HG03558 (cell line): ENCODE measurements around the gene EZH2.

Experiments used
- ATAC-seq: cut with Tn5 transposase; IDR thresholded peaks from one replicate; pipeline ENCODE4 v1.9.1; 2021; ENCODE audit warnings: moderate number of reproducible peaks; ENCODE audit not compliant: unreplicated experiment; ENCODE audit errors: extremely low read depth

Gene EZH2

DNA sequence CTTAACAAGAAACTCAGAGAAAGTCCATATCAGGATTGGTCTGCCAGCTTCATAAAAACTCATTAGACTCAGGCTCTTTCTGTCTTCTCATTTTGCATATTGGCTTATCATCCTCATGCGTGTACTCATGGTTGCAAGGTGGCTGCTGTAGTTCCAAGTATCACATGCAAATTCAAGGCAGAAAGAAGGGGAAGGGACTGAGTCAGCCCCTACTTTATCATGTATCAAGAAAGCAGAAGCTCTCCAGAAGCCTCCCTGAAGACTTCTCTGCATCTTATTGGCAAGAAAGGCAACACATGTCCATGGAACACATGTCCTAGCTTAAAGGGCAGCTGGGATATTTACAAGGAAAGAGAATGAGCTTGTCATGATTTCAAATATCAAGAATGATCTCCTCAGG is 19.4 kb upstream of the EZH2 start:
- ATAC-seq: no peak

GRCh38 chr7:148901178-148901577 is 17.1 kb upstream of the EZH2 start:
- no peak for ATAC-seq

DNA sequence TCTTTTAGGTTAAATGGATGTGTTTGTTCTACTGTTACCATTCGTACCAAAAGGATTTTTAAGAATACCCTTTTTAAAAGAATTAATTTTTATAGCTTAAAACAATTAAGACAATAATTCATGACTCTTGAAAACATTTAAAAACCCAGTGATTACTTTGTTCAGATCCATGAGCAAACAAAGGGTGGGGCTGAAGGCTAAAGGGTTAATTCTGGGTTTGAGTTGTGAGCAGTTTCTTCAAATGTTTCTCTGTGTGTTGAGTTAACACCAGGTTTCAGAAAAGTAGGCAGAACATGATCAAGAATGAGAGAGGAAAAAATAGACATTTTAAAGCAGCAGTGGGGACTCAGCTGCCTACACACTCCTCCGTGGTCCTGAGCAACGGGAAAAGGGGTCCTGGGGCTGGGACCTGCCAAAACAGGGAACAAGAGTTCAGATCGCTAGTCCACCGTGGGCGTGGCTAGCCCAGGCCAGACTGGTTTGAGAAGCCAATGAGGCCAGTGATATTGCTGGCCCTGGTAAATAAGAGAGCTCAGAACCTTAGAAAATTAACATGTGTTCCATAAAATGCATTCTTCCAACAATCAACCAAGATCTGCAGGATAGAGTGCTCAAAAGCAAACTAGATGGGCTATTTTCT is 14.9 kb upstream of the EZH2 start:
- no peak for ATAC-seq

DNA sequence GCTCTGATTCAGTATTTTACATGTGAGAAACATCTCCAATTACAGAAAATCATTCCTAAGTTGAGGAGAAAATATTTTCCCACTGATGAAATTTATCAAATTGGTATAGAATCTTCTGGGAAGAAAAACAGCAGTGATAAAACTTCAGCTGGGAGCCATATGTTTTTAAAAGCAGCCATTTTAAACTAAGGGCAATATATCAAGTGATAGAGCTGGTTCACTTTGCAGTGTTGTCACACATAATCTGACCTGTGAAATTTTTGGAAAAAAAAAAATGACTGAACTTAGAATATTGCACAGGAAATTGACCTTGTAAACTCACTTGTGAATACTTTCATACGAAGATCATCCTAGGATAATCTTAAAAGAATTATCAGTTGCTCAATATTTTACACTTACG is 10.5 kb upstream of the EZH2 start:
- no peak for ATAC-seq

- no peak for ATAC-seq
Measured at GRCh38 chr7:148893071-148893470, 9.0 kb upstream of the EZH2 start.

DNA sequence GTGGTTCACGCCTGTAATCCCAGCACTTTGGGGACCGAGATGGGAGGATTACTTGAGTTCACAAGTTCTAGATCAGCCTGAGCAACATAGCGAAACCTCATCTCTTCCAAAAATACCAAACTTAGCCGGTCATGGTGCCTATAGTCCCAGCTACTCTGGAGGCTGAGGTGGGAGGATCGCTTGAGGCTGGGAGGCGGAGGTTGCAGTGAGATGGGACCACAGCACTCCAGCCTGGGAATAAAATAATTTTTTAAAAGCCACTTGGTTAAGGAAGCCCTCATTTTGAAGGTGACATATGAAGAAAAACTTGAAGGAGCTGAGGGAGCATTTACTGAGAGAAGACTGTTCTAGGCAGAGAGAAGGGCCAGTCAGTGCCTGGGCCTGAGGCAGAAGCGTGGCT is 4.2 kb upstream of the EZH2 start:
- ATAC-seq: no peak

DNA sequence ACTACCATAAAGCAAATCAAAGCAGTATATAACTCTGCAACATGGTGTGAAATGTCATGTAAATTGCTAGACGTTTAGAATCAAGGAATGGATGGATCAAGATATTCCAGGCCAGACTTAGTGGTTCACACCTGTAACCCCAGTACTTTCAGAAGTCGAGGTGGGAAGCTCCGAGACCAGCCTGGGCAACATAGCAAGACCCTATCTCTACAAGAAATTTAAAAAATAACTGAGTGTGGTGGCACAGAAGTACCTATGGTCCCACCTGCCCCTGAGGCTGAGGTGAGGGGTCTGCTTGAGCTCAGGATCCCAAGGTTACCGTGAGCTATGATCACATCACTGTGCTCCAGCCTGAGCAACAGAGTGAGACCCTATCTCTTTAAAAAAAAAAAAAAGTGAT is 2.8 kb upstream of the EZH2 start:
- no peak for ATAC-seq

- peak; percentile 76 for ATAC-seq
Measured at GRCh38 chr7:148884299-148885022, 370 bp upstream of the EZH2 start.

DNA sequence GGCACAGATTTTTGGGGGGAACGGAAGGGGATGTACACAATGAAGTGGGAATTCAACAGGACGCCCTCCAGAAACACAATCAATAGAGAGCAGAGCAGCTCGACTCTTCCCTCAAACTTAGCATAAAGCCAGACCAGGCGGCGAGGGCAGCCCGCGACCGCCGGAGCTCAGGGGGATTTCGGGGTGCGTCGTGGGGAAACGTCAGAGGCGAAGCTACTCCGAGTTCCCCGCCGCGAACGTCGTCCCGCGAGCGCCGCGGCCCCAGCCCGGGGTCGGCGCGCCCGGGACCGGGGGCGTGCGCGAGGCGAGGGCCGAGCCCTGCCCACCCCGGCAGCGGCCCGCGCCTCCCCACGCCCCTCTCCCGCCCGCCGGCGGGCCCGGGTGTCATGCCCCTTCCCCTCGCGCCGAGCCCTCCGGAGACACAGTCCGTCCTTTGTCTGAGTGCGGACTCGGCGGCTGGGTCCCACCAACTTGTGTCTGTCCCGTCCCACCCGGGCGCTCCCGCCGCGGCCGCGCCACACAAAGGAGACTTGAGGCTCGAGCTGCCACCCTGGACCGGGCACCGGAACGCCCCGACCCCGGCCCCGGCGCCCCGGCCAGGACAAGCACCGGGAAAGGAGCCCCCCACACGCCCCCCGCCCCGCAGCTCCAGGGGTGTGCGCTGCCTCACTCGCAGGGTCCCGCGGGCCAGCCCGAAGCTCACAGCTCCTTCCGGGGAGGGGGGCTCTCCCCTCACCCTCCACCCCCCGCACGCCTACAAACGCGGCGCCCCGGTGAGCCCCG is 634 bp downstream of the EZH2 start:
- ATAC-seq: peak; percentile 17

DNA sequence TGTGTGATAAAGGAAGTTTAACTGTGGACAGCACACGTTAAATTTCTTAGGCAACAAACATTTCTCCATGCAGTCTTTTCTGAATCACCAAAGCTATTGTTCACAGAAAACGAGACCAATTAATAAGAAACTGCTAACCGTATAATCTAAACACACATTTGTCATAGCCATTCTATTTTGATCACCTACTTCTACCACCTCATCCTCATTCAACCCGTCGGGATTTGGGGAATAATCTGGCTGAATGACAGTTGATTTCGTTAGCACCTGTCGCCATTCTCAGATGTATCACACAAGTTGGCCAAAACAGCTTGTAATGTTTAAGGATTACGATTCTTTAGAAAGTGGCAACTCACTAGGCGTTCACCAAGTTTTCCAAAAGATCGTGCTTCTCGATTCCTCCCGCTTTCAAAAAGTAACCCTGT is 1.2 kb downstream of the EZH2 start:
- no peak for ATAC-seq

- ATAC-seq: no peak
Measured at GRCh38 chr7:148882192-148882591, 1.9 kb downstream of the EZH2 start.

GRCh38 chr7:148878317-148878716 is 5.8 kb downstream of the EZH2 start:
- no peak for ATAC-seq

DNA sequence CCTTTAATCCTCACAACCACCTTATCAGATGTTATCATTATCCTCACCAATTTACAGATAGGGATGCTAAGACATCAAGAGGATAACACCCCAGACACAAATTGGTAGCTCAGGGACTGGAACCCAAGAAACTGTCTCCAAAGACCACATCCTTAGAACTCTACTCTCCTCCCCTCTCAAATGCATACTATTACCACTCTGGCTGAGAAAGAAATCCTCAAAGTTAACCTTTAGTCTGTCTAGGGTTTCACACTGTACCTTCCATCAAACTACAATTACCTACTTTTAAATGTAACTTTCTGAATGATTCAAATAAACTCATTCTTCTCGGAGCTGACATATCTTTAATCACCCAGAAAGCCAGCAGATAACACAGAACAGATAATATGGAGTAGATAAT is 6.6 kb downstream of the EZH2 start:
- ATAC-seq: no peak

DNA sequence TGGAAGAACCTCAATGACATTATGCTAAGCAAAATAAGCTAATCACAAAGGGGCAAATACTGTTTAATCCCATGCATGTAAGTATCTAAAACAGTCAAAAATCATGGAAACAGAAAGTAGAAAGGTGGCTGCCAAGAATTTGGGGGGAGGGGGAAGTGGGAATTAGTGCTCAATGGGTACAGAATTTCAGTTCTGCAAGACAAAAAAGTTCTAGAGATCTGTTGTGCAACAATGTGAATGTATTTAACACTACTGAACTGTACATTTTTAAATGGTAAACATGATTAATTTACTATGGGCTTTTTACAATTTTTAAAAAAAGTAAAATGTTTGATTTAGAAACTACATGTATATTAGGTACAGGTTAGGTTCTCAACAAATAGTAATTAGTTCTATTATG is 11.9 kb downstream of the EZH2 start:
- no peak for ATAC-seq

DNA sequence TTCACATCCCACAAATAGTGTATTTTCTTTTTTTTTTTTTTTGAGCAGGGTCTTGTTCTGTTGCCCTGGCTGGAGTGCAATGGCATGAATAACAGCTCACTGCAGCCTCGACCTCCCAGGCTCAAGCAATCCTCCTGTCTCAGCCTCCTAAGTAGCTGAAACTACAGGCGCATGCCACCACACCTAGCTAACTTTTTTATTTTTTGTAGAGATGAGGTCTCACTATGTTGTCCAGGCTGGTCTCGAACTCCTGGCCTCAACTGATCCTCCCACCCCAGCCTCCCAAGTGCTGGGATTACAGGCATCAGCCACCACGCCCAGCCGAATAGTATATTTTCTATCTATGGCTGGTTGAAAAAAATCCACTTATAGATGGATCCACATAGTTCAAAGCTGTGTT is 12.5 kb downstream of the EZH2 start:
- no peak for ATAC-seq

DNA sequence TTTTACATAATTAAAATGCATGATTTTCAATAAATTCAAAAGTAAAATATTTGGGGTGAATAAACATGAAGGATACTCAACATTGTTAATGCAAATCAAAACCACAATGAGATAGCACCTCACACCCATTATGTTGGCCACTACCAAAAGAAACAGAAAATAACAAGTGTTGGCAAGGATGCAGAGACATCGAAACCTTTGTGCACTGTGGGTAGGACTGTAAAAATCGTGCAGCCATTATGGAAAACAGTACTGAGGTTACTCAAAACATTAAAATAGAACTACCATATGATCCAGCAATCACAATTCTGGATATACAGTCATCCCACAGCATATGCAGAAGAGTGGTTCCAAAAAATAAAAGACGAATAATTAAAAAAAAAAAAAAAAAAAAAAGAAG is 13.1 kb downstream of the EZH2 start:
- ATAC-seq: no peak

GRCh38 chr7:148868378-148868674 is 15.8 kb downstream of the EZH2 start:
- ATAC-seq: no peak

- ATAC-seq: no peak
Measured at GRCh38 chr7:148867596-148868377, 16.3 kb downstream of the EZH2 start.

DNA sequence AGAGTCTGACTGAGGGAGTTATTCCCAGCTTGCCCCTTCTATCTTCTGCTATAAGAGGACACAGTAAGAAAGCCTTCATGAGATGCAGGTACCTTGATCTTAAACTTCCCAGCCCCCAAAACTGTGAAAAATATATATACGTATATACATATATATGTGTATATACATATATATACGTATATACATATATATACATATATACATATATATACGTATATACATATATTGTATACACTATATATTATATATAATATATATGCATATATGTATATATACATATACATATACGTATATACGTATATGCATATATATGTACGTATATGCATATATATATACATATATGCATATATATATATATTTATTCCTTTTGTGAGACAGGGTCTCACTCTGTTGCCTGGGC is 17.7 kb downstream of the EZH2 start:
- ATAC-seq: no peak

DNA sequence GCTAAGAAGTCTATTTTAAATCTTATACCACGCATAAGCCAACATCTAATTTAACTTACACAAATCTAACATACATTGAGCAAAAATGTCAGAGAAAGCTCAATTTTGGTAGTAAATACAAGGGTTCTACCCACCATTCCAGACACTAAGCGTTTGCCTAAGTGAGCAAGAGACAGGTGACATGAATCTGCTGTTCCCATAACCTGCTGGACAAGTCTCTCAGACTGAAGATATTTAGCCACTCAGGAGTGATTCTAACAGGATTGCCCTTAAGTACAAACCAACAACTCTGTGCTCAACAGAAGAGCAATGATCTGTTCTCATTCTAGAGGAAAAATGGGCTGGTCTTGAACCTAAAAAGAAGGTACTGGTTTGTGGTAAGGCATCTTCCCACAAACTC is 18.8 kb downstream of the EZH2 start:
- ATAC-seq: no peak

DNA sequence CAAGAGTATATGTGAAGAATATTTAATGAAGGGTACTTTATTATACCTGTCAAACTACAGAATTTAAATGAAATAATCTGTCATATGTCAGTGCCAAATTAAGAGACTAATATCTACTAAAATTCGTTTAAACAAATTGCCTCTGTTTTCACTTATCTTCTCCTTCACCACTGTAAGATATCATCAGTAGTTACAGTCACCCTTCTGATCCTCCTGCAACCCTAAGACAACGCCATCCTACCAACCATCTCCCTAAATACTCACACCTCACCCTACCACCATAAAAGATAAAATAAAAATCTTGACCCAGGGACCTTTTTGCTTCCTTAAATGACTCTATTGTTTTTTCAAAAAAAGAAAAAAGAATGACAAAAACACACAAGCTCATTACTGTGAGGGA is 20.8 kb downstream of the EZH2 start:
- ATAC-seq: no peak
